Activated effector memory CD4-positive, alpha-beta T cell treated with Interleukin-2 at 50 U/mL for 16 hours (primary cell): ENCODE results near the gene SNRPD2.
A peak's percentile ranks its signal among the peaks of the same experiment; 100 is the strongest.
"Not testable (repeated sequence)": the region's sequence is repeated elsewhere in the genome, so short reads cannot be mapped to it uniquely, and the experiment has no call there.

Experiments
- DNase-seq: peaks from one replicate; pipeline ENCODE4 v3.0.0-alpha.2; 2020

SNRPD2 gene

DNA sequence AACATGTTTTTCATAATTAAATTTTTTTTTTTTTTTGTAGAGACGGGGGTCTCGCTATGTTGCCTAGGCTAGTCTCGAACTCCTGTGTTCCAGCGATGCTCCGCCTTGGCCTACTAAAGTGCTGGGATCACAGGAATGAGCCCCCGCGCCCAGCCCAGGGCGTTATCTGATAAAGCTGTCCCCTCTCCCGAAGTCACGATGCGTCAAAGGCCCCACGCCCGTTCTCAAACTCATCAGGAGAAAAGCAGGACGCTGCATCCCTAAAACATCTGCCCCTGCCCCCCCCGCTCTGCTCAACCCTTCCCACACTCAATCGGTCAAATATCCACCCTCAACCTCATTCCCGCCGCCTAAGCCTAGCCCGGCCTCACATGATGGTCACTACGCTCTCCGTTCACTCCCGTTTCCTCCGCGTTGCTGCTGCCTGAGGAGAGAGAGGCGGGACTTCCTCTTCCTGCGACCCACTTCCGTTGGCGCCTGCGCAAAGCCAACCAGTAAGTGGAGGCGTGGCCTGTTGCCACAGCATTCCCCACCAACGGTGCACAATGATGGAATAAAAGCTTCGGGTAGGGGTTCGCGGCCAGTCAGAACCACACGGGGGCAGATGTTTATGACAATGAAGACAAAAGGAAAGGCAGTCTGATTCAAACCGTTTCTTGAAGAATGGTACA lies at the start of gene SNRPD2:
Gene SNRPD2 (minus strand): TSS at position 438 of the 671 bp plus-strand sequence. CDS start 65 bp downstream, at position 373.
- DNase-seq: peak; percentile 90

GRCh38 chr19:45739498-45740439 lies 48.0 kb upstream of the SNRPD2 start:
- no peak for DNase-seq

DNA sequence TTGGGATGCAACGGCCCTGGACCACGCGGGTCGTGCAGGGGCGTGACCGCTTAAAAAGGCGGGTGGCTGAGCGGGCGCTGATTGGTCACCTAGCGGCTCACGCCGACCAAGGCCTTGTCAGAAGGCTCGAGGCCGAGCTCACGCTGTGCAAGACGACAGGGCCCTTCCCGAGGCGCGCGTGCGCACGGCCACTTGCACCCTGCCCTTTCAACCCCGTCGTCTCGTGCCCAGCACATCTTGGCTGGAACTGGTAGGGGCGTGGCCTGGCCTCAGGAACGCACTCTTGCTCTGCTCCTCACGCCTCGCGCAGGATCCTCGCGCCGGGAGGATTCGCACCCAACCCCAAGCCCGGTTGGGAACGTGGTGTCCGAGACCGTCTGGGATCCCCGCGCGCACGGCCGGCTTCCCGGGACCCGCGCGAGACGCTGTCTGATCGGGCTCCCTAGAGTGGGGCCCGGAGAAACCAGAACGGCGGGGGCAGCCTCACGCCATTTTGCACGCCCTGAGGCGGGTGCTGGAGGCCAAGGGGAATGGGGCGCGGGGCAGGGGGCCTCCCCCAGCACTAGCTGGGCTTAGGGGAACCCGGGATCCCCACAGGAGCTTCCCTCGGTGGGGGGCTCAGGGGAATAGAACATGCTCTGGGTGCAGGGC lies 41.5 kb upstream of the SNRPD2 start, which contains the start of gene MEIOSIN:
Gene MEIOSIN (plus strand): TSS at position 280 of the 651 bp plus-strand sequence. CDS start 1,938 bp downstream, outside the sequence.
- DNase-seq: no peak

- peak; percentile 88 for DNase-seq
Observed at GRCh38 chr19:45730368-45731288, 38.9 kb upstream of the SNRPD2 start, which contains the start of gene FBXO46. FBXO46 (minus strand) TSS chr19:45730896; CDS start chr19:45713495, 17,401 bp downstream.

DNA sequence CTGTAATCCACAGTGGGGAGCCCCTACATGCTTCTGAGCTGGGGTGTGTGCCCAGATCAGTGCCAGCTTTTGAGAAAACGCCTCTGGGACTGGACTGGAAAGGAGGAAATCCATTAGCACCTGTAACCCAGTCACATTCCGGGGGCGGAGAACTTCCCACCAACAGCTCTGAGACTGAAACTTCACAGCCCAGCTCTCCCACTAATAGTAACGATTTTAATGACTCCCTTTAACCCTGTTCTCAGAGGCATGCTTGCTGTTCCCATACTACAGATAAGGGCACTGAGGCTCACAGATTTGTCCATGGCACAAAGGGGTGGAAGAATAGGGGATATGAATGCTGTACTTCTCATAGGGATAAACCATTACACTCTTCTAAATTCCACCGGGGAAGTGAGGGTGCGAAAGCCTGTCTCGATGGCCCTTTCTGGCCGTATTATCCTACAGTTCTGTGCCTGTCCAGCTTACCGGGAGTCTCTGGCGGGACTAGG lies 38.1 kb upstream of the SNRPD2 start:
- no peak for DNase-seq

- not testable (repeated sequence) for DNase-seq
Observed at GRCh38 chr19:45728683-45729082, 36.9 kb upstream of the SNRPD2 start.

GRCh38 chr19:45720065-45720464 lies 28.3 kb upstream of the SNRPD2 start:
- not testable (repeated sequence) for DNase-seq

- no peak for DNase-seq
Observed at GRCh38 chr19:45717983-45718650, 26.4 kb upstream of the SNRPD2 start.

- DNase-seq: peak; percentile 96
Observed at GRCh38 chr19:45717131-45717982, 25.6 kb upstream of the SNRPD2 start.

- peak; percentile 11 for DNase-seq
Observed at GRCh38 chr19:45716359-45717130, 24.8 kb upstream of the SNRPD2 start.

- no peak for DNase-seq
Observed at GRCh38 chr19:45715139-45715538, 23.4 kb upstream of the SNRPD2 start.

GRCh38 chr19:45713141-45713540 lies 21.4 kb upstream of the SNRPD2 start:
- no peak for DNase-seq

DNA sequence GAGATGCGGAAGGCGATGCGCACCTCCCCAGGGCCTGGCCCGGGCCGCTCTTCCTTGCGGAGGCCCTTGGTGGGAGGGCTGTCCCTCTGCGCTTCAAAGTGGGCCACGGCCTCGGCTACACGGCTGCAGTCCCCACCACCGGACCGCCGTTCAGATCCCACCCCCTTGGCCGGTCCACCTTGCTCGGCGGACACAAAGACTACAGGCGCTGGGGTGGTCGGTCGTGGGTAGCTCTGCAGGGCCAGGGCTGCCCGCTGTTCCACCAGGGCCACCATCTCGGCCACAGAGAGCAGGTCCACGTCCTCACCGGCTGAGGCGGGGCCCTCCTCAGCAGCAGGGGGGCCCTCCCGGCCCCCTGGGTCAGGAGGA lies 20.9 kb upstream of the SNRPD2 start:
- no peak for DNase-seq

- DNase-seq: no peak
Observed at GRCh38 chr19:45711851-45712698, 20.3 kb upstream of the SNRPD2 start.

DNA sequence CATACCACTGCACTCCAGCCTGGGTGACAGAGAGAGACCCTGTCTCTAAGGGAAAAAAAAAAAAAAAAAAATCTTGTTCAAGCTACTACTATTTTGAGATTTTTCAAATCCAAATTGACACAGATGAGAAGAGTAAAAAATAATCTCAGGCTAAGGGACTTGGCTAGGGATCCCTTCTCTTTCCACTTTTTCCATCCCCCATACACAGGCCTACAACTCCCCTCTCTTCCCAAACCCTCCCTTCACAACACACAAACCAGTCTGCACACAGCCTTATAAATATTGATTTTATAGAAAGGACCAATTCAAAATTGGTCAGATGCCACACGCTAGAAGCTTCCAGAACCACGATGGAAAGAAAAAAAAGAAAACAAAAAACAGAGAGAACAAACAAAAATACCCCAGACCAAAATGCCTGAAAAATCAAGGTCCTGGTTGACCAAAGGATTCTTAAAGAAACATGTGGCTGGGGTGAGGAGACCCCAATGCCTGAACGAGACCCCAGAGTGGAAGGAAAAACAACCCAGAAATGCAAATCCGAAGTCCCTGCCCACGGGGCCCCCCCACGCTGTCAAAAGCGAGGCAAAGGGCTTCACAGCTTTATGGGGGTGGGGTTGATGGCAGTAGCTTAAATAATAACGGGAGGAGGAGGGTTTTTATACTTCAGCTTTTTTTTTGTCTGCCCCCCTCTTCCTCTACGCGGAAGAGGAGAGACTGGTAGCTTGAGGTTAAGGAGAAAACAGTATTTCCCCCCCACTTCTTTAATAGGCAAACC lies 18.8 kb upstream of the SNRPD2 start:
- DNase-seq: no peak

DNA sequence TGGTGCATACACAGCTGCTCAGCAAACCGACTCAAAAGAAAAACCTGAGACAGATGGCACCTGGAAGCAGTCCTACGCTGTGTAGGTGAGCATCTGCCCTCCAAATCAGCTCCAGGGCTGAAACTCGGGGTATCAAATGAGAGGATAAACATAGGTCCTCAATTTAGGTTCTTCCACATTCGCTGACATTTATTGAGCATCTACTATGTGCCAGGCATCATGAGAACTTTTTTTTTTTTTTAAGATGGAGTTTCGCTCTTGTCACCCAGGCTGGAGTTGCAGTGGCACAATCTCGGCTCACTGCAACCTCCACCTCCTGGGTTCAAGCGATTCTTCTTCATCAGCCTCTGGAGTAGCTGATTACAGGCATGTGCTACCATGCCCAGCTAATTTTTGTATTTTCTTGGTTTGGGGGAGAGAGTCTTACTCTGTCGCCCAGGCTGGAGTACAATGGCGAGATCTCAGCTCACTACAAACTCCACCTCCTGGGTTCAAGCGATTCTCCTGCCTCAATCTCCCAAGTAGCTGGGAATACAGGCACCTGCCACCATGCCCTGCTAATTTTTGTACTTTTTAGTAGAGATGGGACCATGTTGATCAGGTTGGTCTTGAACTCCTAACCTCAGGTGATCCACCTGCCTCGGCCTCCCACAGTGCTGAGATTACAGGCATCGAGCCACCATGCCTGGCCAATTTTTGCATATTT lies 14.1 kb upstream of the SNRPD2 start:
- DNase-seq: no peak

DNA sequence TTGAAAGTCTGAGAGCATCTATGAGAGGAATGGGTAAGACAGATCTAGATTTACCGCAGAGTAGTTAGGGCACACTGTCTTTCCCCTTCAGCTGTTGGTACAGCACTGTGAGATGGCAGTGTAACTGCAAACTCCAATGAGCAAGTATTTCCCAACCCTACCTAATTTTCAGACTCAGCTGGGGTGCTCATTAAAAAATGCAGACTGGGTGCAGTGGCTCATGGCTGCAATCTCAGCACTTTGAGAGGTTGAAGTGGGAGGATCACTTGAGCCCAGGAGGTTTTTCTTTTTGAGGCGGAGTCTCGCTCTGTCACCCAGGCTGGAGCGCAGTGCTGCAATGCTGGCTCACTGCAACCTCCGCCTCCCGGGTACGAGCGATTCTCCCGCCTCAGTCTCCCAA lies 13.4 kb upstream of the SNRPD2 start:
- no peak for DNase-seq
